Testis (tissue), 3 donors: ENCODE data around the gene RPA3. TPM values are rescaled to one million over a fixed set of nuclear protein-coding genes. Genes with fewer than 3 reads are reported as not detected.
"Not testable (repeated sequence)": the region's sequence is repeated elsewhere in the genome, so short reads cannot be mapped to it uniquely, and the experiment has no call there.

ENCODE experiments used
- DNase-seq: peaks from one replicate; pipeline ENCODE4 v3.0.0-alpha.2; 2019
- H3K27ac ChIP-seq, 2 donors: fragments of 200-600 bp; sonication (generic); one replicate each; pipeline ENCODE4 v1.5.1; 2019
- H3K27me3 ChIP-seq: fragments of 200-600 bp; sonication (generic); one replicate; pipeline ENCODE4 v1.5.1; 2019
- H3K36me3 ChIP-seq: fragments of 200-600 bp; sonication (generic); one replicate; pipeline ENCODE4 v1.5.1; 2017; ENCODE audit warnings: low read depth; ENCODE audit errors: missing control alignments
- H3K4me1 ChIP-seq: fragments of 200-600 bp; sonication (generic); one replicate; pipeline ENCODE4 v1.5.1; 2019
- H3K4me3 ChIP-seq, 2 donors: fragments of 200-600 bp; sonication (generic); one replicate each; pipeline ENCODE4 v1.5.1; 2017 to 2019
- H3K9me3 ChIP-seq: fragments of 200-600 bp; sonication (generic); one replicate; pipeline ENCODE4 v1.5.1; 2017
- CTCF ChIP-seq, 3 experiments: fragments of 450-650 bp in 2 of 3; fragments of 200-600 bp in 1 of 3; sonication (generic) in 1 of 3; IDR thresholded peaks; one replicate each; pipeline ENCODE4 v1.5.1; 2016 to 2019; ENCODE audit warnings: antibody characterized with exemption in 3 of 3, mild to moderate bottlenecking in 2 of 3, moderate library complexity in 1 of 3
- POLR2A ChIP-seq: fragments of 450-650 bp; IDR thresholded peaks from one replicate; pipeline ENCODE4 v1.6.1; 2017; ENCODE audit warnings: antibody characterized with exemption, mild to moderate bottlenecking, moderate library complexity
- WGBS, 2 donors: methylation state at CpG; one replicate each; pipeline ENCODE4 v1.1.5; 2018; 5-methylcytosine and 5-hydroxymethylcytosine counted together
- intact Hi-C: fragments of 100-400 bp; cut with DNase I; formaldehyde crosslinking; loops from one replicate; pipeline ENCODE4 v1.15.1; 2023; ENCODE audit warnings: low total_unique reads
- polyA plus RNA-seq: library from polyadenylated mRNA; stranded (reverse); fragments of 350-450 nt; fragmentation: Illumina TruSeq; extraction: RNeasy Lipid Tissue Mini Kit (QIAGEN cat#74804); gene quantifications from one replicate; pipeline ENCODE4 v1.2.3, GENCODE V29; 2014; ENCODE audit warnings: low read depth, low replicate concordance; ENCODE audit not compliant: insufficient read depth
- total RNA-seq, 2 donors: library from RNA; depleted of rRNA; stranded (reverse); fragments of >200 nt; gene quantifications; one replicate each; pipeline ENCODE4 v1.2.3, GENCODE V29; 2016

The RPA3 gene
- total and polyA plus RNA-seq, 3 donors from 2014 or later, result 25.8 to 48.7 (median 40.6) TPM

GRCh38 chr7:7668706-7669105, 49.7 kb downstream of the RPA3 start:
- TF ChIP-seq CTCF (IDR thresholded peaks at IDR 0.05) (no peak), POLR2A (no peak)
- DNase-seq, result no peak
- Histone ChIP-seq H3K27ac (no peak overlapping the region), H3K4me3 (no peak overlapping the region), H3K9me3 (no peaks in the 10 kb centered on the region), H3K4me1 (no peaks in the 10 kb centered on the region), H3K36me3 (no peaks in the 10 kb centered on the region), H3K27me3 (no peaks in the 10 kb centered on the region)
- intact Hi-C loops, result no loop called here
- WGBS, 2 donors, result 100% methylated on average over 1 of the region's 1 CpG

GRCh38 chr7:7667187-7667586, 51.2 kb downstream of the RPA3 start:
- no peak overlapping the region for H3K4me3 ChIP-seq
- H3K36me3 ChIP-seq, result no peaks in the 10 kb centered on the region
- no peak for DNase-seq
- H3K4me1 ChIP-seq, result no peaks in the 10 kb centered on the region
- H3K27ac ChIP-seq, result no peak overlapping the region
- intact Hi-C loops, result no loop called here
- no peaks in the 10 kb centered on the region for H3K9me3 ChIP-seq
- WGBS, 2 donors, result 44 to 71% methylated on average over 2 of the region's 2 CpGs
- H3K27me3 ChIP-seq, result no peaks in the 10 kb centered on the region
- TF ChIP-seq POLR2A (no peak), CTCF (IDR thresholded peaks at IDR 0.05) (no peak)

GRCh38 chr7:7665031-7665430, 53.4 kb downstream of the RPA3 start:
- intact Hi-C loops, result no loop called here
- WGBS, 2 donors, result 92 to 97% methylated on average over 1 of the region's 1 CpG
- H3K4me1 ChIP-seq, result no peaks in the 10 kb centered on the region
- TF ChIP-seq POLR2A, result no peak
- no peaks in the 10 kb centered on the region for H3K27me3 ChIP-seq
- H3K36me3 ChIP-seq, result no peaks in the 10 kb centered on the region
- no peak overlapping the region for H3K27ac ChIP-seq
- DNase-seq, result no peak
- no peaks in the 10 kb centered on the region for H3K9me3 ChIP-seq
- no peak overlapping the region for H3K4me3 ChIP-seq

GRCh38 chr7:7664291-7664690, 54.1 kb downstream of the RPA3 start:
- Histone ChIP-seq H3K27me3 (no peaks in the 10 kb centered on the region), H3K4me1 (no peaks in the 10 kb centered on the region), H3K4me3 (no peak overlapping the region), H3K27ac (no peak overlapping the region), H3K9me3 (no peaks in the 10 kb centered on the region), H3K36me3 (no peaks in the 10 kb centered on the region)
- 75 to 77% methylated on average over 3 of the region's 3 CpGs for WGBS, 2 donors
- DNase-seq, result no peak
- intact Hi-C loops, result no loop called here
- TF ChIP-seq CTCF (IDR thresholded peaks at IDR 0.05) (no peak), POLR2A (no peak)

GRCh38 chr7:7662527-7662926, 55.9 kb downstream of the RPA3 start:
- Histone ChIP-seq H3K9me3 (no peaks in the 10 kb centered on the region), H3K36me3 (no peaks in the 10 kb centered on the region), H3K4me3 (no peak overlapping the region), H3K27me3 (no peaks in the 10 kb centered on the region), H3K4me1 (no peaks in the 10 kb centered on the region), H3K27ac (no peak overlapping the region)
- intact Hi-C loops, result no loop called here
- 75 to 87% methylated on average over 6 of the region's 6 CpGs for WGBS, 2 donors
- TF ChIP-seq CTCF (IDR thresholded peaks at IDR 0.05) (no peak), POLR2A (no peak)
- no peak for DNase-seq

- H3K27ac ChIP-seq, H3K4me1 ChIP-seq, H3K4me3 ChIP-seq, H3K36me3 ChIP-seq, H3K9me3 ChIP-seq, intact Hi-C loops, DNase-seq, H3K27me3 ChIP-seq: not testable (repeated sequence)
- 95% methylated on average over 3 of the region's 3 CpGs for WGBS, 2 donors
These were observed 61.9 kb downstream of the RPA3 start for GRCh38 chr7:7656459-7656858.
